Measurements from ENCODE around the gene PDS5B. TPM values are rescaled to one million over a fixed set of nuclear protein-coding genes. Genes with fewer than 3 reads are reported as not detected.

The PDS5B gene
- total RNA-seq, 2 experiments from 2014 or later: 45.8 to 47.5 TPM

GRCh38 chr13:32650705-32651311 is 64.6 kb downstream of the PDS5B start:
- H3K36me3 Mint-ChIP-seq: peaks cover 23% of the 10 kb centered on the region
- H3K27ac Mint-ChIP-seq: peak overlapping the region; percentile 73
- no peak overlapping the region for H3K4me3 Mint-ChIP-seq
- peaks cover 35% of the 10 kb centered on the region for H3K4me1 Mint-ChIP-seq
- DNase-seq: peak; percentile 66
- H3K27me3 Mint-ChIP-seq: no peaks in the 10 kb centered on the region
- H3K9me3 Mint-ChIP-seq: peaks cover 7% of the 10 kb centered on the region

- Mint-ChIP-seq H3K4me3 (no peak overlapping the region), H3K9me3 (peaks cover 13% of the 10 kb centered on the region), H3K27ac (no peak overlapping the region), H3K27me3 (no peaks in the 10 kb centered on the region), H3K4me1 (peaks cover 13% of the 10 kb centered on the region), H3K36me3 (peaks cover 46% of the 10 kb centered on the region)
- DNase-seq: no peak
These were observed 71.1 kb downstream of the PDS5B start for GRCh38 chr13:32657309-32657708.

GRCh38 chr13:32659736-32660135 is 73.5 kb downstream of the PDS5B start:
- H3K27me3 Mint-ChIP-seq: no peaks in the 10 kb centered on the region
- no peak for DNase-seq
- H3K27ac Mint-ChIP-seq: no peak overlapping the region
- peaks cover 11% of the 10 kb centered on the region for H3K4me1 Mint-ChIP-seq
- H3K4me3 Mint-ChIP-seq: no peak overlapping the region
- H3K36me3 Mint-ChIP-seq: peaks cover 37% of the 10 kb centered on the region
- peaks cover 13% of the 10 kb centered on the region for H3K9me3 Mint-ChIP-seq

- H3K27ac Mint-ChIP-seq: no peak overlapping the region
- peaks cover 34% of the 10 kb centered on the region for H3K36me3 Mint-ChIP-seq
These were observed 74.0 kb downstream of the PDS5B start for GRCh38 chr13:32660227-32660626.

GRCh38 chr13:32661685-32662084 is 75.4 kb downstream of the PDS5B start:
- DNase-seq: no peak
- H3K27ac Mint-ChIP-seq: no peak overlapping the region
- H3K9me3 Mint-ChIP-seq: no peaks in the 10 kb centered on the region
- H3K4me1 Mint-ChIP-seq: peaks cover 11% of the 10 kb centered on the region
- H3K36me3 Mint-ChIP-seq: peaks cover 25% of the 10 kb centered on the region
- H3K27me3 Mint-ChIP-seq: no peaks in the 10 kb centered on the region
- no peak overlapping the region for H3K4me3 Mint-ChIP-seq

More at GRCh38 chr13:32660227-32660626, 74.0 kb downstream of the PDS5B start:
- H3K4me1 Mint-ChIP-seq: peaks cover 11% of the 10 kb centered on the region
- H3K27me3 Mint-ChIP-seq: no peaks in the 10 kb centered on the region
- no peak overlapping the region for H3K4me3 Mint-ChIP-seq
- peaks cover 10% of the 10 kb centered on the region for H3K9me3 Mint-ChIP-seq
- no peak for DNase-seq

GRCh38 chr13:32663660-32664059 is 77.4 kb downstream of the PDS5B start:
- no peaks in the 10 kb centered on the region for H3K9me3 Mint-ChIP-seq
- no peak overlapping the region for H3K4me3 Mint-ChIP-seq
- no peaks in the 10 kb centered on the region for H3K27me3 Mint-ChIP-seq
- no peak for DNase-seq
- peaks cover 20% of the 10 kb centered on the region for H3K36me3 Mint-ChIP-seq
- H3K4me1 Mint-ChIP-seq: peaks cover 3% of the 10 kb centered on the region
- H3K27ac Mint-ChIP-seq: no peak overlapping the region

- Mint-ChIP-seq H3K27ac (no peak overlapping the region), H3K9me3 (no peaks in the 10 kb centered on the region), H3K4me1 (peaks cover 3% of the 10 kb centered on the region)
These were observed 80.8 kb downstream of the PDS5B start for GRCh38 chr13:32666990-32667571.

GRCh38 chr13:32669030-32669646 is 82.9 kb downstream of the PDS5B start:
- Mint-ChIP-seq H3K9me3 (no peaks in the 10 kb centered on the region), H3K4me3 (no peak overlapping the region), H3K4me1 (peaks cover 3% of the 10 kb centered on the region), H3K27ac (no peak overlapping the region), H3K27me3 (no peaks in the 10 kb centered on the region), H3K36me3 (peaks cover 27% of the 10 kb centered on the region)
- no peak for DNase-seq

More at GRCh38 chr13:32666990-32667571, 80.8 kb downstream of the PDS5B start:
- Mint-ChIP-seq H3K4me3 (no peak overlapping the region), H3K27me3 (no peaks in the 10 kb centered on the region), H3K36me3 (peaks cover 20% of the 10 kb centered on the region)
- DNase-seq: no peak

- Mint-ChIP-seq H3K9me3 (no peaks in the 10 kb centered on the region), H3K27ac (no peak overlapping the region), H3K4me1 (peaks cover 9% of the 10 kb centered on the region), H3K36me3 (peaks cover 33% of the 10 kb centered on the region), H3K27me3 (no peaks in the 10 kb centered on the region), H3K4me3 (no peak overlapping the region)
- DNase-seq: no peak
These were observed 88.3 kb downstream of the PDS5B start for GRCh38 chr13:32674503-32674902.

GRCh38 chr13:32676242-32676641 is 90.0 kb downstream of the PDS5B start:
- no peaks in the 10 kb centered on the region for H3K9me3 Mint-ChIP-seq
- peaks cover 43% of the 10 kb centered on the region for H3K36me3 Mint-ChIP-seq
- DNase-seq: no peak
- no peak overlapping the region for H3K4me3 Mint-ChIP-seq
- H3K27me3 Mint-ChIP-seq: no peaks in the 10 kb centered on the region
- no peak overlapping the region for H3K27ac Mint-ChIP-seq
- peaks cover 12% of the 10 kb centered on the region for H3K4me1 Mint-ChIP-seq

- H3K36me3 Mint-ChIP-seq: peaks cover 34% of the 10 kb centered on the region
- H3K4me1 Mint-ChIP-seq: peaks cover 20% of the 10 kb centered on the region
- H3K27me3 Mint-ChIP-seq: no peaks in the 10 kb centered on the region
- H3K9me3 Mint-ChIP-seq: no peaks in the 10 kb centered on the region
- DNase-seq: no peak
- peak overlapping the region; percentile 35 for H3K27ac Mint-ChIP-seq
- H3K4me3 Mint-ChIP-seq: no peak overlapping the region
These were observed 95.9 kb downstream of the PDS5B start for GRCh38 chr13:32682130-32682529.

GRCh38 chr13:32682740-32683139 is 96.5 kb downstream of the PDS5B start:
- Mint-ChIP-seq H3K4me1 (peaks cover 20% of the 10 kb centered on the region), H3K4me3 (no peak overlapping the region), H3K27me3 (no peaks in the 10 kb centered on the region), H3K9me3 (no peaks in the 10 kb centered on the region), H3K27ac (peak overlapping the region; percentile 19), H3K36me3 (peaks cover 34% of the 10 kb centered on the region)
- no peak for DNase-seq

GRCh38 chr13:32687275-32687674 is 101.0 kb downstream of the PDS5B start:
- Mint-ChIP-seq H3K27ac (no peak overlapping the region), H3K36me3 (peaks cover 11% of the 10 kb centered on the region), H3K9me3 (no peaks in the 10 kb centered on the region), H3K4me1 (peaks cover 3% of the 10 kb centered on the region), H3K27me3 (no peaks in the 10 kb centered on the region), H3K4me3 (no peak overlapping the region)
- DNase-seq: no peak

- no peak overlapping the region for H3K4me3 Mint-ChIP-seq
- peaks cover 10% of the 10 kb centered on the region for H3K36me3 Mint-ChIP-seq
- no peaks in the 10 kb centered on the region for H3K27me3 Mint-ChIP-seq
- no peaks in the 10 kb centered on the region for H3K4me1 Mint-ChIP-seq
- H3K27ac Mint-ChIP-seq: no peak overlapping the region
- no peak for DNase-seq
- no peaks in the 10 kb centered on the region for H3K9me3 Mint-ChIP-seq
These were observed 109.5 kb downstream of the PDS5B start for GRCh38 chr13:32695602-32696250.

- H3K9me3 Mint-ChIP-seq: peaks cover 2% of the 10 kb centered on the region
- H3K4me1 Mint-ChIP-seq: peaks cover 5% of the 10 kb centered on the region
- DNase-seq: no peak
- H3K36me3 Mint-ChIP-seq: peaks cover 36% of the 10 kb centered on the region
- no peak overlapping the region for H3K4me3 Mint-ChIP-seq
- H3K27me3 Mint-ChIP-seq: no peaks in the 10 kb centered on the region
- no peak overlapping the region for H3K27ac Mint-ChIP-seq
These were observed 121.2 kb downstream of the PDS5B start for GRCh38 chr13:32707471-32707870.

All from activated naive CD8-positive, alpha-beta T cell treated with anti-CD3 and anti-CD28 coated beads for 36 hours (primary cell).